A673 (cell line): ENCODE data around the gene DHPS. TPM values are rescaled to one million over a fixed set of nuclear protein-coding genes. Genes with fewer than 3 reads are reported as not detected.
A peak's percentile ranks its signal among the peaks of the same experiment; 100 is the strongest.

ENCODE experiments used
- BruUV-seq: library from RNA; stranded (reverse); fragments of 400-500 nt; replicated peaks from 2 replicates; lab custom pipeline; 2021; lab: Mats Ljungman, UMichigan
- CTCF ChIA-PET: fragments of 300-600 bp; sonication (Branson Sonifier 250); formaldehyde crosslinking; loops from one replicate; lab custom pipeline; 2022; ENCODE audit warnings: antibody characterized with exemption; lab: Charles Lee
- POLR2A ChIA-PET: fragments of 300-600 bp; sonication (Branson Sonifier 250); formaldehyde crosslinking; loops from one replicate; lab custom pipeline; 2022; ENCODE audit warnings: antibody characterized with exemption; ENCODE audit not compliant: low non-redundant PET; lab: Charles Lee
- DNase-seq: peaks from one replicate; pipeline ENCODE4 v3.0.0-alpha.2; 2015; ENCODE audit warnings: low spot score
- H3K27ac ChIP-seq: fragments of 200-600 bp; sonication (generic); 2 replicates; pipeline ENCODE4 v1.5.1; 2016; ENCODE audit warnings: mixed run types, low read depth, mild to moderate bottlenecking, mixed read lengths, antibody characterized with exemption, low read length; ENCODE audit not compliant: poor library complexity, severe bottlenecking
- H3K27me3 ChIP-seq: fragments of 200-600 bp; sonication (generic); replicated peaks from 2 replicates; pipeline ENCODE4 v1.6.1; 2017; ENCODE audit warnings: mixed run types, low read depth, mild to moderate bottlenecking, mixed read lengths, antibody characterized with exemption, low read length; ENCODE audit not compliant: insufficient read depth, poor library complexity
- H3K36me3 ChIP-seq: fragments of 200-600 bp; sonication (generic); 2 replicates; pipeline ENCODE4 v1.6.1; 2016; ENCODE audit warnings: mixed run types, mild to moderate bottlenecking, mixed read lengths, antibody characterized with exemption, low read length; ENCODE audit not compliant: insufficient read depth, poor library complexity, severe bottlenecking
- H3K4me1 ChIP-seq: fragments of 200-600 bp; sonication (generic); 2 replicates; pipeline ENCODE4 v1.6.1; 2017; ENCODE audit warnings: mixed run types, mild to moderate bottlenecking, mixed read lengths, antibody characterized with exemption, low read length; ENCODE audit not compliant: insufficient read depth, poor library complexity, severe bottlenecking
- H3K4me3 ChIP-seq: fragments of 200-600 bp; sonication (generic); 2 replicates; pipeline ENCODE4 v1.5.1; 2016; ENCODE audit warnings: low read depth, mixed run types, mild to moderate bottlenecking, mixed read lengths, low read length; ENCODE audit not compliant: poor library complexity, severe bottlenecking
- H3K9me3 ChIP-seq: fragments of 200-600 bp; sonication (generic); 2 replicates; pipeline ENCODE4 v1.6.1; 2016; ENCODE audit warnings: mixed run types, low read depth, mild to moderate bottlenecking, mixed read lengths, antibody characterized with exemption, low read length; ENCODE audit not compliant: poor library complexity, severe bottlenecking
- CTCF ChIP-seq: fragments of 300-800, 200-600 bp; sonication (generic); conservative IDR thresholded peaks from 2 replicates; pipeline ENCODE4 v1.5.1; 2017; ENCODE audit warnings: low read depth, mild to moderate bottlenecking, antibody characterized with exemption, low read length, moderate library complexity, mixed read lengths
- EZH2 ChIP-seq: fragments of 200-600 bp; sonication (generic); IDR thresholded peaks from 2 replicates; pipeline ENCODE4 v1.6.1; 2017; ENCODE audit warnings: borderline replicate concordance, low read depth, mild to moderate bottlenecking, mixed read lengths, antibody characterized with exemption, low read length; ENCODE audit not compliant: poor library complexity, severe bottlenecking
- intact Hi-C: fragments of 100-400 bp; cut with micrococcal nuclease; formaldehyde crosslinking; loops from one replicate; pipeline ENCODE4 v1.10.0; 2022; ENCODE audit not compliant: unreplicated experiment
- total RNA-seq: library from RNA; stranded (reverse); gene quantifications from 2 replicates; pipeline ENCODE4 v1.2.3, GENCODE V29; 2021

Gene DHPS
- total RNA-seq, 1 experiment from 2014 or later, result 117 TPM

DNA sequence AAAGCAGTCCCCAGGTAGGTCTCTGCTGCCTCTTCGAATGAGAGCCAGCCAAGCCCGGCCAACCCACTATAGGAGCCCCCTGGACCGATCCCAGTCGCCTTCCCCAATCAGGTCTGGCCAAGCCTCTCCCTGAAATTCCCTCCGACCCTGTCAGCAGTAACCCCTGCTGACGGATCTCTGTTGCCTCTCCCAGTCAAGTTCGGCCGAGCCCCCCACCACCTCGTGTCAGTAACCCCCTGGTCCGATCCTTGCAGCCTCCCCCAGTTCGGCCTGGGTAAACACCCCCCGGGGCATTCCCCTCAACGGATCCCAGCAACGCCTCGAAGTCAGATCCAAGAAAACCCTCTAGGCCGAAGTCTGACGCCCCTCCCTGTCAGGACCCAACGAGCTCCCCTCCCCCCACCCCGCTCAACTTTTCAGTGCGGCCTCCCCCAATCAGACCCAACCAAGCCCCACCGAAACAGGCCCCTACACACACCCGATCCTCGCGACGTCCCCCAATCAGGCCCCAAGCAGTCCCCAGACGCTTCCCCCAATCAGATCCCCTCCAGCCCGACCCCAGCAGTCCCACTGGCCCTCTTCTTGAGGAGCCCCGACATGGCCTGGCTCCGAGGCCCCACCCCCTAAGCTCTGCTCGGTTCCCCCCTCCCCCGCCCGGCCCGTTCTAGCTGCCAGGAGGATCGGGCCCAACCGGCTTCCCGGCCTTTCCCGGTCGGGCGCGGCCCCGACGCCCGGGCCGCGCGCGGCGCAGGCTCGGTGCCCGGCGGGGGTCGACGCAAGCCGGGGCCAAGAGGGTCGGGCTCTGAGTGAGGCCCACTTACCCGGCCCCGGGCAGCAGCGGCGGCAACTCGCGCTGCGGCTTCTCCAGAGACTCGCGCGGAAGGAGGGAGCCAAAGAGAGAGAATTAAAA is 40.2 kb upstream of the DHPS start:
- Histone ChIP-seq H3K4me1 (peaks cover 5% of the 10 kb centered on the region), H3K4me3 (peak overlapping the region; percentile 94), H3K27ac (peak overlapping the region; percentile 98), H3K27me3 (no peaks in the 10 kb centered on the region), H3K9me3 (no peaks in the 10 kb centered on the region), H3K36me3 (peaks cover 25% of the 10 kb centered on the region)
- ChIA-PET POLR2A (interaction anchor here (0.5 to 0.7 kb wide), 7 partner anchors 17 to 796 kb away, joined by 3 to 24 read pairs (median 5); no protein-coding TSS in a partner anchor), CTCF (interaction anchor here (0.6 to 1.2 kb wide), 3 partner anchors 38 to 77 kb away, joined by 3 to 8 read pairs (median 4); no protein-coding TSS in a partner anchor)
- peak; percentile 86 for DNase-seq
- no TSS peak for BruUV-seq
- intact Hi-C loops, result no loop called here
- no peak for TF ChIP-seq CTCF
- no peak for TF ChIP-seq EZH2

DNA sequence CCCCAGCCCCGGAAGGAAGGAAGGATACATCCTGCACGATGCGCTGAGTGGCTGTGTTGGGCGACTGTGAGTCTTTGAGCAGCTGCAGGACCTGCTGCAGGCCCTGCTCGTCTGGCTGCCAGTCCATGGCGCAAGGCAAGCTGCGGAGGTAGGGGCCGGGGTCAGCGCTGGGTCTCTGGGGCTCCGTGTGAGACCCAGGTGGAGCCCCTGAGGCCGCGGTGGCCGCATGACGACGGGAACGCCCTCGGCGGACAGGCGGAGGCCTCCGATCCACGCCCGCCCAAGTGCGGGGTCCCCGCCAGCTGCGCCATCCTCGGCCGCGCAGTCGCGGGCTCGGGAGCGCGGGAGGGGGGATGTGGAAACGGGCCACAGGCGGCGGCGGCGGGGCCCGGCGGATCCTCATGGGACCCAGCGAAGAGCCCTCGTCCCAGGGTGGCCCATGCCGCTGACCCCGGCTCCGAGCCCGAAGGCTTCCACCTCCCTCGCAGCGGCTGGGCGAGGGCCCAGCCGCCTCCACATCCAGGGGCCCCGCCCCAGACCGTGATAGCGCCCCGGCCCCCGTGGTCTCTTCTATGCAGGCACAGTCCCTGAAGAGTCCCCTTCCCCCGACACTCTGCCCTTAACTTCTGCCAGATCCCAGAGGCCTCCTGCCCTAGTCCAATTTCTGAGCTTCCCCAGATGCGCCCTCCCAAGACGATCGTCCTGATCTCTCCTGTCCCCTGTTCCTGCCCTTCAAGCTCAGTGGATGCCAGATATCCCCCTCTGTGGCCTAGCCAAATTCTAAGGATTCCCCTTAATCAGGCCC is 39.4 kb upstream of the DHPS start:
- no TSS peak for BruUV-seq
- no peaks in the 10 kb centered on the region for H3K9me3 ChIP-seq
- peak overlapping the region; percentile 94 for H3K4me3 ChIP-seq
- H3K27me3 ChIP-seq, result no peaks in the 10 kb centered on the region
- peaks cover 31% of the 10 kb centered on the region for H3K36me3 ChIP-seq
- intact Hi-C loops, result no loop called here
- CTCF ChIA-PET, result no interaction called here
- DNase-seq, result no peak
- peak overlapping the region; percentile 98 for H3K27ac ChIP-seq
- POLR2A ChIA-PET, result no interaction called here
- TF ChIP-seq EZH2, result no peak
- TF ChIP-seq CTCF, result no peak
- peaks cover 5% of the 10 kb centered on the region for H3K4me1 ChIP-seq

GRCh38 chr19:12720296-12720695 is 38.6 kb upstream of the DHPS start:
- CTCF ChIA-PET, result no interaction called here
- intact Hi-C loops, result no loop called here
- POLR2A ChIA-PET, result no interaction called here
- peaks cover 39% of the 10 kb centered on the region for H3K36me3 ChIP-seq
- H3K4me3 ChIP-seq, result peak overlapping the region; percentile 94
- H3K27ac ChIP-seq, result peak overlapping the region; percentile 98
- no peaks in the 10 kb centered on the region for H3K27me3 ChIP-seq
- H3K9me3 ChIP-seq, result no peaks in the 10 kb centered on the region
- TF ChIP-seq CTCF (no peak), EZH2 (no peak)
- DNase-seq, result no peak
- peaks cover 5% of the 10 kb centered on the region for H3K4me1 ChIP-seq
- no TSS peak for BruUV-seq
